Cardiac fibroblast (primary cell): ENCODE results near the gene IGLL5.

Experiments used
- DNase-seq, 2 donors: peaks; one replicate each; pipeline versions ENCODE4 v3.0.0 to v3.0.0-alpha.2; 2010; ENCODE audit warnings: low read depth in 2 of 2
- H3K4me3 ChIP-seq, 2 donors: replicated peaks in 1 of 2; 1 replicate in 1 of 2; 2 replicates in 1 of 2; pipeline ENCODE4 v1.5.1; 2011; ENCODE audit warnings: low read depth in 2 of 2, low read length in 2 of 2, mild to moderate bottlenecking in 2 of 2, moderate library complexity in 1 of 2
- TF ChIP-seq, protein P1 (sequence below): IDR thresholded peaks from one replicate; pipeline ENCODE4 v1.5.1; 2011; ENCODE audit warnings: low read depth, mild to moderate bottlenecking, low read length, inconsistent platforms

IGLL5 gene

GRCh38 chr22:22910272-22911240 is 22.9 kb downstream of the IGLL5 start:
- H3K4me3 ChIP-seq = no peak overlapping the region
- DNase-seq = no peak
- TF ChIP-seq, protein P1, sequence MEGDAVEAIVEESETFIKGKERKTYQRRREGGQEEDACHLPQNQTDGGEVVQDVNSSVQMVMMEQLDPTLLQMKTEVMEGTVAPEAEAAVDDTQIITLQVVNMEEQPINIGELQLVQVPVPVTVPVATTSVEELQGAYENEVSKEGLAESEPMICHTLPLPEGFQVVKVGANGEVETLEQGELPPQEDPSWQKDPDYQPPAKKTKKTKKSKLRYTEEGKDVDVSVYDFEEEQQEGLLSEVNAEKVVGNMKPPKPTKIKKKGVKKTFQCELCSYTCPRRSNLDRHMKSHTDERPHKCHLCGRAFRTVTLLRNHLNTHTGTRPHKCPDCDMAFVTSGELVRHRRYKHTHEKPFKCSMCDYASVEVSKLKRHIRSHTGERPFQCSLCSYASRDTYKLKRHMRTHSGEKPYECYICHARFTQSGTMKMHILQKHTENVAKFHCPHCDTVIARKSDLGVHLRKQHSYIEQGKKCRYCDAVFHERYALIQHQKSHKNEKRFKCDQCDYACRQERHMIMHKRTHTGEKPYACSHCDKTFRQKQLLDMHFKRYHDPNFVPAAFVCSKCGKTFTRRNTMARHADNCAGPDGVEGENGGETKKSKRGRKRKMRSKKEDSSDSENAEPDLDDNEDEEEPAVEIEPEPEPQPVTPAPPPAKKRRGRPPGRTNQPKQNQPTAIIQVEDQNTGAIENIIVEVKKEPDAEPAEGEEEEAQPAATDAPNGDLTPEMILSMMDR = no peak

DNA sequence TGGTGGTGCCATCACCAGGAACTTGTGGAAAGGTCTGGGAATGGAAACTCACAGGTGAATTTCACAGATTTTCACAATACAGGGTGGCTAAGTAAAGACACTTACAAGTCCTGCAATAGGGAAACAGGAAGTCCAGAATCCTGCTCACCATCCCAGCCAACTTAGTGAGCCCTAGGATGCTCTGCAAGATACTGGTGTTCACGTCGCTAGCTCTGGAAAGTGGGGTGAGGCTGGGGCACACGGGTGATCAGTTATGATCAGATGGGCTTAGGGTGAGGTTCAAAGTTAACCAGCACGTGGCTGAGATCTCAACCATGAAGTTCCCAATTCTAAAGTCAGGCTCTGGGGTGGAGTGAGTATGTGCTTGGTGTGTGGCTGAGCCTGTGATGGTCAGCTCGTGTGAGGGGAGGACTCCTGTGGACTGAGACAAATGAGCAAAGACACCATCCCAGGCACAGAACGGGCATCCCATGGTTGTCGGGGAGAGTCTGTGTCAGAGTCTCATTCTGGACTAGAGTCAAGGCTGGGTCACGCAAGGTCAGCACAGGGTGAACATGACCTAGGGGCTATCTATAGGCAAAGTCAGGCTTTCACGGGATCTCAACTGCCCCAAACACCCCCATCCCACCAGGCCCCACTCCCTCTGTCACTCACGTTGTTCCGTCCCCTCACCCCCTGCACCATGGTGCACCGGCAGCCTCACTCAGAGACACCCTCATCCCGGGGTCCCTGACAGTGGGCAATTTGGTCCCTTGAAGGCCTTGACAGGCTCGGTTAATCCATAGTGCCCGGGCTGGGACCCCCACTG is 23.9 kb downstream of the IGLL5 start:
- TF ChIP-seq, protein P1 = no peak

DNA sequence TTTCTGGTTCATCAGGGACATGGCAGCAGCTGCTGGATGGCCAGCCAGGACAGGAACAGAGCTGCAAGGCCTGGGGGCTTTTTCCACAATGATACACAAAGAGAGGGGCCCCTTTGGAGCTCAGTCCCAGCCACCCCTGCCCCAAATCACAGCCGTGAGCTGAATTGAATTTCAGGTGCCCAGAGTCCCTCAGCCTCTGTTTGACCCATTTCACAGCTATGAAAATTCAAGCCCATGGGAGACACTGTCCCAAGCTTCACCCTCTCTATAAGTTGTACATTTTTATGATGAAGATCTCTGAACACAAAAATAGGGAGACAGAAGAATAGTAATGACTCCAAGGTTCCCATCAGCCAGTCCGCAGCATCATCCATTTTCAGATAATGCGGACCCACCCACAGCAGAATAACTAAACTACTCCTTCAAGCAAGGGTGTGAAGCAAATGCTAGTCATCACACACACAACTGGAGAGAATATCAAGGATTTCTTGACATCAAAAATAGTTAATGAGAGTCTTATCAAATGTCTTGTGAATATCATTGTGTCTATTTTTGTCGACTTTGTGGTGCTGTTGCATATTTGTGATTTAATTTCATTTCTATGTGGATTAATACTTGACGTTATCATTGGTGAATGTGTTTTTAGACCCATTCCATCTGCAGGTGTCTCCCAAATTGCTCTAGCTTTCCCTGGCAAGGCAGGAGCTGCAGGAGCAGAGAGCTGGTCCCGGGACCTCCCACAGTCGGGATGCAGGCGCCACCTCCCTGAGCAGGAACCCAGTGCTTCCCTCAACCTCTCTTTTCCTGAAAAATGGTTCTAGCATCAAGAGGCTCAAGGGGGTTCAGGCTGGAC is 24.7 kb downstream of the IGLL5 start:
- DNase-seq = no peak
- TF ChIP-seq, protein P1 = no peak
- H3K4me3 ChIP-seq = no peak overlapping the region

More for the DNA sequence above, 23.9 kb downstream of the IGLL5 start:
- no peak for DNase-seq
- H3K4me3 ChIP-seq = no peak overlapping the region

GRCh38 chr22:22912988-22913253 is 25.3 kb downstream of the IGLL5 start:
- no peak for DNase-seq
- TF ChIP-seq, protein P1 = no peak
- H3K4me3 ChIP-seq = no peak overlapping the region

GRCh38 chr22:22913989-22914388 is 26.4 kb downstream of the IGLL5 start:
- TF ChIP-seq, protein P1 = no peak
- DNase-seq = no peak
- H3K4me3 ChIP-seq = no peak overlapping the region
